ENCODE data around the gene FANCE.
"Not testable (repeated sequence)": the region's sequence is repeated elsewhere in the genome, so short reads cannot be mapped to it uniquely, and the experiment has no call there.

Gene FANCE

DNA sequence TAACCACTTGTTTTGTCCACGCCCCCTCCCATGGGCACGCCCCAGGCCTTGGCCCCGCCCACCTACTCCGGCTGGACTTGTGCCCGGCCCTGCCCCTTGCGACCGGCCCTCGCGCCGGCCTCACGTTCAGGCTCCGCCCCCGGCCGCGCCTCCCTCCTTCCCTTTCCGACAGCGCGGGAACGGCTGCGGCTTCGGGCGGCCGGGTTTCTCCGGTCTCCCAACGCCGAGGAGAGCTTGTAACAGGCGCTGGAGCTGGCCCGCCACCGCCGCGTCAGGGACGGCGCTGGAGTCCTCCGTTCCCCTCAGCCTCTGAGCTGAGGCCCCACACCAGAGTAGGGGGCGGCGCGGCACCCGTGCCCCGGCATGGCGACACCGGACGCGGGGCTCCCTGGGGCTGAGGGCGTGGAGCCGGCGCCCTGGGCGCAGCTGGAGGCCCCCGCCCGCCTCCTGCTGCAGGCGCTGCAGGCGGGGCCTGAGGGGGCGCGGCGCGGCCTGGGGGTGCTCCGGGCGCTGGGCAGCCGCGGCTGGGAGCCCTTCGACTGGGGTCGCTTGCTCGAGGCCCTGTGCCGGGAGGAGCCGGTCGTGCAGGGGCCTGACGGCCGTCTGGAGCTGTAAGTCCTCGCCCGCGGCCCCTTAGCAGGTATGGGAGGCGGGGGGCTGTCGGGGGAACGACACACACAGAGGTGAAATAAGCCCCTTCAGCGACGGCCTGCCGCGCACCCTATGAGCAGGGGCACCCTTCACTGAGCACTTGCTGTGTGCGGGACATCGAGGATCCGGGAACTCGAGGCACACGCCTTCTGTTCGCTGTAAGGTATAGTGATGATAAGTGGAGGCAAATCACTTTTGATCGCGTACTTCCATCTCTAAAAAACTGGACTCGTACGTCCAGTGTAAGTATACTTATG lies at the start of gene FANCE:
FANCE (plus strand) TSS at position 156 of the 908 bp plus-strand sequence; CDS start at position 364, 208 bp downstream.
- peak; percentile 89 for DNase-seq

- no peak for DNase-seq
These were observed 49.3 kb upstream of the FANCE start for GRCh38 chr6:35402856-35403191.

- DNase-seq, result no peak
These were observed 48.3 kb upstream of the FANCE start for GRCh38 chr6:35403544-35404442.

DNA sequence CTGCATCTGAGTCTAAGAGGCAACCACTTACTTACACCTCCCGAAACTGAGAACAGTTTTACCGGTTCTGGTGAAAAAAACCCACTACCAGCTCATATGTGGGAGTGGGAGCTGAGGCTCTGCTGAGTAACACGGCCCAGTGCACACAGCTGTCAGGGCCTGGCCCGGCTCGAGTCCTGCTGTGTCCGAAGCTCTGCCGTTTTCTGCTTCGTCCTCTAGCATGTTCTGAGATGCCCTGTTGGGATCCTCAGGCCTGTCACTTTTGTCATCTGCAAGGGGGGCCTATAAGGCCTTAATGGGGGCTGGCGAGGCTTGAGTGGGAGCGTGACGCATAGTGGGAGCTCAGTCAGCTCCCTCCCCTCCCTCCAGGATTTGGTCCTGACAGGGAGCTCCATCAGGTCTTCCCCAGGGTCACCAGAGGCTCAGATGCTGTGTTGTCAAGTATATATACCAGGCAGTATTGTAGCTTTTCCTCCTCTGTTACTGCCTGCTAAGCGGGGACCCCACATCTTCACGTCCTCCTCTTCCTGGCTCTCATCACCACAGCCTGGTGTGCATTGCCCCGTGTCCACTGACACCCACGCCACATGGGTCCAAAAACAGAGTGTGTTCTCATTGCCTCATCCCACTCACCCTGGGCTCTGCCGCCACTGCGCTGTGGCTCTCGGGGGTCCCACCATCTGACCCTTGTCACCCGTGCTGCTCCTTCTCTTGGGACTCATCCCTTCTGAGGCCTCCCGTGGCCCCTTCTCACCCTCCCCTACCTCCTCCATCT lies 45.2 kb upstream of the FANCE start:
- no peak for DNase-seq

GRCh38 chr6:35409245-35409644 lies 42.9 kb upstream of the FANCE start:
- DNase-seq, result no peak

GRCh38 chr6:35410131-35410530 lies 42.0 kb upstream of the FANCE start:
- DNase-seq, result no peak

DNA sequence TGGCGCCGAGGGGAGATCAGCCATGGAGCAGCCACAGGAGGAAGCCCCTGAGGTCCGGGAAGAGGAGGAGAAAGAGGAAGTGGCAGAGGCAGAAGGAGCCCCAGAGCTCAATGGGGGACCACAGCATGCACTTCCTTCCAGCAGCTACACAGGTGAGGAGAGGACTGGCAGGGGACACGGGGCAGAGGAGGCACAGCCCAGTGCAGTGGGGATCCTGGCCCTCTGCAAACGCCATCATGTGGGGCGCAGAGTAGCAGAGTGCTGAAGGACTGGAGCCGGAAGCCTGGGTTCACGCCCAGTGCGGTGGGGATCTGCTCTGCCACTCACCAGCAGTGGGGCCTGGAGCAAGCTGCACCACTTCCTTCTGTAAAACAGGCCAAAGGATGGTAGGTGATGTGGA lies 41.1 kb upstream of the FANCE start:
- DNase-seq, result no peak

GRCh38 chr6:35412102-35412501 lies 40.0 kb upstream of the FANCE start:
- DNase-seq, result no peak

DNA sequence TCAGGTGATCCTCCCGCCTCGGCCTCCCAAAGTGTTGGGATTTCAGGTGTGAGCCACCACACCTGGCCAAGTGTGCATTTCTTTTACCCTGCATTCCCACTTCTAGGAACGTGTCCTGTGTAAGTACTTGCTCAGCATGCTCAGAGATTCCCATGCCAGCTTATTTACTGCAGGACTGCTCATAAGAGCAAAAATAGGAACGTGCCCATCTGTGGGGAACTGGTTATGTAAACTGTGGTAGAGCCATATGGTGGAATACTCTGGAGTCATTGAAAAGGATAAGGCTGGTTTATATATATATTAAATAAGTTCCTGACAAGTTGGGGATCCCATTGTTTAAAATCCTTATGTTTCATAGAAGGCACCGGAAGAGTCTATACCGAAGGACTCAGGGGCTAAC lies 38.2 kb upstream of the FANCE start:
- no peak for DNase-seq

- peak; percentile 66 for DNase-seq
These were observed 36.9 kb upstream of the FANCE start for GRCh38 chr6:35415065-35415891.

GRCh38 chr6:35417979-35418661 lies 34.0 kb upstream of the FANCE start:
- no peak for DNase-seq

GRCh38 chr6:35419417-35419816 lies 32.7 kb upstream of the FANCE start:
- DNase-seq, result no peak

GRCh38 chr6:35419961-35420360 lies 32.2 kb upstream of the FANCE start:
- no peak for DNase-seq

- DNase-seq, result no peak
These were observed 26.9 kb upstream of the FANCE start for GRCh38 chr6:35425284-35425683.

GRCh38 chr6:35426074-35426473 lies 26.1 kb upstream of the FANCE start:
- DNase-seq, result no peak

GRCh38 chr6:35427435-35427834 lies 24.7 kb upstream of the FANCE start:
- DNase-seq, result no peak

DNA sequence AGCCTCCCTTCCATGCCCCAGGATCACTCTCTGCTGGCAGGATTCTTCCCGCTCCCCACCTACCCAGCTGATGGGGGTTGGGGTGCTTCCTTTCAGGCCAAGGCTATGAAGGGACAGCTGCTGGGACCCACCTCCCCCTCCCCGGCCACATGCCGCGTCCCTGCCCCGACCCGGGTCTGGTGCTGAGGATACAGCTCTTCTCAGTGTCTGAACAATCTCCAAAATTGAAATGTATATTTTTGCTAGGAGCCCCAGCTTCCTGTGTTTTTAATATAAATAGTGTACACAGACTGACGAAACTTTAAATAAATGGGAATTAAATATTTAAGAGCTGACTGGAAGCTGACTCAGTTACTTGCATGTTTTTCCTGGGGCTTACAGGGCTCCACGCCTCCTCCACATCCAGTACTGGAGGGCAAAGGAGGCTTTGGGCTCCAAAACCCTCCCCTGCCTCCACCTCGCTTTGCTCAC lies 24.3 kb upstream of the FANCE start:
- DNase-seq, result no peak

- DNase-seq, result no peak
These were observed 23.6 kb upstream of the FANCE start for GRCh38 chr6:35428421-35429149.

DNA sequence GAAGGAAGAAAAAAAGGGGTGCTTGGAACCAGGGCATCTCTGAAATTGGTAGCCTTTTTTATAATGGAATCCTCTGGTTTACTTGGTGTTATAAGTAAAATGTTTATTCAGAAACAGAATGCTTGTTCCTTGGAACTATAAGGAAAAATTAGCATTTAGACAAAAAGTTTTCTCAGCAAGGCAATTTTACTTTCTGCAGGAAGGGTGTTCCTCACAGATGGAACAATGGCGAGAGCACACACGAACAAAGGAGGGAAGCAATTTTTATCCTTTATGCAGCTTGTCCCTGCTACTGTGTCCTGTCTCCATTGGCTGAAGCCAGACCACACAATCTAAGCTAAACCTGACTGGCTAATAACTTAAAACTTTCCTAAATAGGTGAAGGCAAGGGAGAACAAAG lies 22.7 kb upstream of the FANCE start:
- no peak for DNase-seq

- DNase-seq, result no peak
These were observed 19.8 kb upstream of the FANCE start for GRCh38 chr6:35432291-35432690.

DNA sequence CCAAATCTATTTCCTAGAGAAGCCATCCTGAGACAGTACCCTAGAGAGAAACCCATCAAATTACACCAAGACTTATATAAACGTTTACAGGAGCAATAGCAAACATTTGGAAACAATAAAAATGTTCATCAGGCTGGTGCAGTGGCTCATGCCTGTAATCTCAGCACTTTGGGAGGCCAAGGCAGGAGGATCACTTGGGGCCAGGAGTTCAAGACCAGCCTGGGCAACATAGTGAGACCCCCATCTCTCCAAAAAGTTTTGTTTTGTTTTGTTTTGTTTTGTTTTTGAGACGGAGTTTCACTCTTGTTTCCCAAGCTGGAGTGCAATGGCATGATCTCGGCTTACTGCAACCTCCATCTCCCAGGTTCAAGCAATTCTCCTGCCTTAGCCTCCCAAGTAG lies 19.4 kb upstream of the FANCE start:
- not testable (repeated sequence) for DNase-seq

Measured in NCI-H1436 (cell line).